Mesenchymal stem cell (in vitro differentiated cells and primary cell): ENCODE data around the gene P2RX2.

Source experiments
- DNase-seq: peaks from one replicate; pipeline ENCODE4 v3.0.0-alpha.2; 2013
- H2AFZ ChIP-seq: one replicate; pipeline ENCODE4 v1.6.1; 2013; ENCODE audit warnings: low read depth, mild to moderate bottlenecking, control low read depth, inconsistent platforms, low read length, moderate library complexity
- H2AK5ac ChIP-seq: 2 replicates; pipeline ENCODE4 v1.6.1; 2013; ENCODE audit warnings: low read length, moderate library complexity, mild to moderate bottlenecking, inconsistent platforms; ENCODE audit not compliant: severe bottlenecking
- H2BK120ac ChIP-seq: one replicate; pipeline ENCODE4 v1.6.1; 2013; ENCODE audit warnings: low read depth, mild to moderate bottlenecking, inconsistent platforms, low read length, moderate library complexity
- H2BK12ac ChIP-seq, 2 experiments: one replicate each; pipeline ENCODE4 v1.6.1; 2013; ENCODE audit warnings: inconsistent platforms in 2 of 2, low read length in 2 of 2, mild to moderate bottlenecking in 2 of 2, moderate library complexity in 2 of 2, control low read depth in 1 of 2
- H2BK15ac ChIP-seq: one replicate; pipeline ENCODE4 v1.6.1; 2013; ENCODE audit warnings: mild to moderate bottlenecking, low read depth, inconsistent platforms; ENCODE audit not compliant: poor library complexity, severe bottlenecking
- H2BK5ac ChIP-seq: 2 replicates; pipeline ENCODE4 v1.6.1; 2013; ENCODE audit warnings: low read depth, mild to moderate bottlenecking, low read length, control low read depth, inconsistent platforms; ENCODE audit not compliant: poor library complexity, severe bottlenecking
- H3K14ac ChIP-seq, 2 experiments: one replicate each; pipeline ENCODE4 v1.6.1; 2013; ENCODE audit warnings: inconsistent platforms in 2 of 2, low read length in 2 of 2, control low read depth in 1 of 2, mild to moderate bottlenecking in 1 of 2, moderate library complexity in 1 of 2
- H3K18ac ChIP-seq, 2 experiments: one replicate each; pipeline ENCODE4 v1.6.1; 2013; ENCODE audit warnings: inconsistent platforms in 2 of 2, low read length in 2 of 2, control low read depth in 1 of 2, low read depth in 1 of 2, mild to moderate bottlenecking in 1 of 2
- H3K23ac ChIP-seq, 2 experiments: one replicate each; pipeline ENCODE4 v1.6.1; 2013; ENCODE audit warnings: inconsistent platforms in 2 of 2, low read length in 2 of 2, mild to moderate bottlenecking in 2 of 2, moderate library complexity in 2 of 2, control low read depth in 1 of 2
- H3K27ac ChIP-seq: 2 replicates; pipeline ENCODE4 v1.5.1; 2013; ENCODE audit warnings: mild to moderate bottlenecking, moderate library complexity, low read length, control low read depth, inconsistent platforms; ENCODE audit not compliant: poor library complexity, severe bottlenecking
- H3K27me3 ChIP-seq, 2 experiments: 2 replicates each; pipeline versions ENCODE4 v1.6.1 to v1.7.0; 2013; ENCODE audit warnings: low read length in 2 of 2, mild to moderate bottlenecking in 2 of 2, moderate library complexity in 2 of 2, control low read depth in 1 of 2, inconsistent platforms in 1 of 2; ENCODE audit not compliant: control insufficient read depth in 1 of 2, insufficient read depth in 1 of 2
- H3K36me3 ChIP-seq, 2 experiments: 2 replicates each; pipeline versions ENCODE4 v1.6.1 to v1.7.0; 2013; ENCODE audit warnings: low read length in 2 of 2, control low read depth in 1 of 2, inconsistent platforms in 1 of 2, low read depth in 1 of 2, mild to moderate bottlenecking in 1 of 2; ENCODE audit not compliant: insufficient read depth in 2 of 2, control insufficient read depth in 1 of 2
- H3K4ac ChIP-seq, 2 experiments: one replicate each; pipeline ENCODE4 v1.6.1; 2013; ENCODE audit warnings: inconsistent platforms in 2 of 2, low read length in 2 of 2, mild to moderate bottlenecking in 2 of 2, moderate library complexity in 2 of 2, control low read depth in 1 of 2, low read depth in 1 of 2
- H3K4me1 ChIP-seq: 2 replicates; pipeline ENCODE4 v1.6.1; 2013; ENCODE audit warnings: low read depth, low read length, control low read depth; ENCODE audit not compliant: control insufficient read depth, insufficient read depth
- H3K4me2 ChIP-seq: 2 replicates; pipeline ENCODE4 v1.6.1; 2013; ENCODE audit warnings: low read length, mild to moderate bottlenecking, inconsistent platforms; ENCODE audit not compliant: poor library complexity, severe bottlenecking
- H3K4me3 ChIP-seq, 2 experiments: 2 replicates each; pipeline versions ENCODE4 v1.5.1 to v1.7.0; 2013; ENCODE audit warnings: low read length in 2 of 2, mild to moderate bottlenecking in 2 of 2, control low read depth in 1 of 2, low read depth in 1 of 2; ENCODE audit not compliant: insufficient read depth in 1 of 2
- H3K79me1 ChIP-seq: replicated peaks from 2 replicates; pipeline ENCODE4 v1.6.1; 2013; ENCODE audit warnings: mild to moderate bottlenecking, control low read depth, low read length, inconsistent platforms; ENCODE audit not compliant: poor library complexity, severe bottlenecking
- H3K9ac ChIP-seq: 2 replicates; pipeline ENCODE4 v1.7.0; 2013; ENCODE audit warnings: mild to moderate bottlenecking, low read length, moderate library complexity
- H3K9me3 ChIP-seq: 2 replicates; pipeline ENCODE4 v1.7.0; 2013; ENCODE audit warnings: mild to moderate bottlenecking, low read length; ENCODE audit not compliant: control insufficient read depth
- H4K8ac ChIP-seq: one replicate; pipeline ENCODE4 v1.6.1; 2013; ENCODE audit warnings: inconsistent platforms, mild to moderate bottlenecking, low read length, moderate library complexity
- H4K91ac ChIP-seq: one replicate; pipeline ENCODE4 v1.6.1; 2013; ENCODE audit warnings: mild to moderate bottlenecking, low read length, inconsistent platforms
- WGBS: methylation state at CpG from one replicate; pipeline ENCODE4 v1.1.7; 2013; ENCODE audit warnings: mixed read lengths; 5-methylcytosine and 5-hydroxymethylcytosine counted together

Gene P2RX2

DNA sequence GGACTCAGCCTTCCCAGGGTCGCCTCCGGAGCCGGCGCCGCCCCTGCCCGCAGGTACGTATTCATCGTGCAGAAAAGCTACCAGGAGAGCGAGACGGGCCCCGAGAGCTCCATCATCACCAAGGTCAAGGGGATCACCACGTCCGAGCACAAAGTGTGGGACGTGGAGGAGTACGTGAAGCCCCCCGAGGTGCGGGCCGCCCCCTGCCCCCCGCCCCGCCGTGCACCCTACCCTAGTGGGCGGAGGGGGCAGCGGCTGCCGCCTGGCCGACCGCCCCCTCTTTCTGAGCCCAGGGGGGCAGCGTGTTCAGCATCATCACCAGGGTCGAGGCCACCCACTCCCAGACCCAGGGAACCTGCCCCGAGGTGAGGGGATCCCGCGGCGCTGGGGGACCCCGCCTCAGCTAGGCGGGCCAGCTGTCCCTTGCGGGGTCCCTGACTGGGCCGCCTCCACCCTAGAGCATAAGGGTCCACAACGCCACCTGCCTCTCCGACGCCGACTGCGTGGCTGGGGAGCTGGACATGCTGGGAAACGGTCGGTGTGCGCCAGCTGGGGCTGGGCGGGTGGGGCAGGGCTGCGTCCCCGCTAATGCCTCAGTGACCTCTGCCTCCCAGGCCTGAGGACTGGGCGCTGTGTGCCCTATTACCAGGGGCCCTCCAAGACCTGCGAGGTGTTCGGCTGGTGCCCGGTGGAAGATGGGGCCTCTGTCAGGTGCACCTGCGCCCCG lies 973 bp downstream of the P2RX2 start:
- Histone ChIP-seq H3K4ac (no peak overlapping the region), H3K23ac (no peak overlapping the region), H2BK12ac (no peak overlapping the region), H2BK120ac (no peak overlapping the region), H3K79me1 (no peaks in the 10 kb centered on the region), H3K9ac (no peak overlapping the region), H3K4me2 (no peak overlapping the region), H2AK5ac (no peak overlapping the region), H4K91ac (no peak overlapping the region), H3K18ac (no peak overlapping the region), H4K8ac (no peak overlapping the region), H3K4me1 (peaks cover 21% of the 10 kb centered on the region), H2BK5ac (no peak overlapping the region), H2BK15ac (peak overlapping the region; percentile 38), H3K9me3 (peaks cover 11% of the 10 kb centered on the region), H3K14ac (no peak overlapping the region), H2AFZ (no peak overlapping the region), H3K4me3 (no peak overlapping the region), H3K27me3 (peaks cover 45 to 55% of the 10 kb centered on the region in 2 experiments), H3K27ac (no peak overlapping the region), H3K36me3 (peaks cover 5 to 18% of the 10 kb centered on the region in 2 experiments)
- no peak for DNase-seq
- 50% methylated on average over 45 of the region's 53 CpGs for WGBS

DNA sequence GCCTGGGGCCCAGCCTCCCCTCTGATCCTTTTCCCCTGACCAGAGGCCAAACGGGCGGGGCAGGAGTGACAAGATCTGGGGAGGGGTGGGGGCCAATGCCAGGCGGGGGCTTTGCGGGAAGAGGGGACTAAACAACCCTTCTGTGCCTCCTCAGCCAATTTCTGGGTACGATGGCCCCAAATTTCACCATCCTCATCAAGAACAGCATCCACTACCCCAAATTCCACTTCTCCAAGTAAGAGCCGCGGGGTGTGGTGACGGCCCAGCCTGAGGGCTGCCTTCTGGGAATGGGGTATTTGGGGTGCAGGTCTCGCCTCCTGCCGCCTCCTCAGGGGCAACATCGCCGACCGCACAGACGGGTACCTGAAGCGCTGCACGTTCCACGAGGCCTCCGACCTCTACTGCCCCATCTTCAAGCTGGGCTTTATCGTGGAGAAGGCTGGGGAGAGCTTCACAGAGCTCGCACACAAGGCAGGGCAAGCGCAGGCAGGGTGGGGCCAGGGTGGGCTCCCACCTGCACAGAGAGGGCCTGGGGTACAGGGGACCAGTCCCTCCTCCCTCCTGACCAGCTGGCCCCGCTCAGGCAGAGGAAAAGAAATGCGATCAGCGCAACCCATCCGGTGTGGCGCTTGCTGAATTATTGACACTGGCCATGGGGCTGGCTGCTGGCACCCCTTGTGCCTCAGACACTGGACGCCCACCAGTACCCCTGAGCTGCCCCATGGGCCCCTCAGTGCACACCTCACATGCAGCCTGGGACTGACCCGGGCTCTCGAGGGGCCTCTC lies 1.7 kb downstream of the P2RX2 start:
- Histone ChIP-seq H3K4me1 (peaks cover 25% of the 10 kb centered on the region), H3K27me3 (peaks cover 43 to 49% of the 10 kb centered on the region in 2 experiments), H3K4me3 (no peak overlapping the region), H3K18ac (no peak overlapping the region), H3K23ac (no peak overlapping the region), H3K27ac (no peak overlapping the region), H2BK15ac (no peak overlapping the region), H3K9ac (no peak overlapping the region), H3K36me3 (peaks cover 11 to 26% of the 10 kb centered on the region in 2 experiments), H2AFZ (no peak overlapping the region), H3K9me3 (peaks cover 11% of the 10 kb centered on the region), H2BK120ac (no peak overlapping the region), H2AK5ac (no peak overlapping the region), H4K8ac (no peak overlapping the region), H4K91ac (no peak overlapping the region), H3K79me1 (no peaks in the 10 kb centered on the region), H2BK5ac (no peak overlapping the region), H3K4ac (no peak overlapping the region), H3K14ac (no peak overlapping the region), H2BK12ac (no peak overlapping the region), H3K4me2 (no peak overlapping the region)
- 84% methylated on average over 27 of the region's 29 CpGs for WGBS
- no peak for DNase-seq

DNA sequence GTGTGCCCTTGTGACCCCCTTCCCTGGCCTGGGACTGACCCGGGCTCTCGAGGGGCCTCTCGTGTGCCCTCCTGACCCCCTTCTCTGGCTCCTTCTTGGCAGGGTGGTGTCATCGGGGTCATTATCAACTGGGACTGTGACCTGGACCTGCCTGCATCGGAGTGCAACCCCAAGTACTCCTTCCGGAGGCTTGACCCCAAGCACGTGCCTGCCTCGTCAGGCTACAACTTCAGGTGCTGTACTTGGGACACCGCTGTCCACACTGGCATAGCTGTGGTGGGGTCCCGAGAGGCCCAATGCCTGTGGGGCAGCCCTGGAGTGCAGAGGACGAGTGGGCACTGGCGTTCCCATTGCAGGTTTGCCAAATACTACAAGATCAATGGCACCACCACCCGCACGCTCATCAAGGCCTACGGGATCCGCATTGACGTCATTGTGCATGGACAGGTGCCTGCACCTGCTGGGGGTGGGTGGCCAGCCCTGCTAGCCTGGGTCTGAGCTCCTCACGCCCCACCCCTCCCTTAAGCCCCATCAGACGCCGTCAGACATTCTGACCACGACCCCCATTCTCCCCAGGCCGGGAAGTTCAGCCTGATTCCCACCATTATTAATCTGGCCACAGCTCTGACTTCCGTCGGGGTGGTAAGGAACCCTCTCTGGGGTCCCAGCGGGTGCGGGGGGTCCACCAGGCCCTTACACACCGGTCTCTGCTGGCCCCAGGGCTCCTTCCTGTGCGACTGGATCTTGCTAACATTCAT lies 2.5 kb downstream of the P2RX2 start:
- DNase-seq: no peak
- Histone ChIP-seq H3K4me2 (no peak overlapping the region), H3K27ac (no peak overlapping the region), H3K36me3 (peaks cover 17 to 33% of the 10 kb centered on the region in 2 experiments), H3K4me3 (no peak overlapping the region), H3K18ac (no peak overlapping the region), H3K27me3 (peaks cover 35 to 41% of the 10 kb centered on the region in 2 experiments), H3K79me1 (no peaks in the 10 kb centered on the region), H3K4me1 (peaks cover 29% of the 10 kb centered on the region), H2BK15ac (no peak overlapping the region), H4K91ac (no peak overlapping the region), H3K4ac (no peak overlapping the region), H2AK5ac (no peak overlapping the region), H3K9me3 (peaks cover 8% of the 10 kb centered on the region), H3K23ac (no peak overlapping the region), H2BK12ac (no peak overlapping the region), H2BK120ac (no peak overlapping the region), H4K8ac (no peak overlapping the region), H2AFZ (no peak overlapping the region), H3K14ac (no peak overlapping the region), H3K9ac (no peak overlapping the region), H2BK5ac (no peak overlapping the region)
- 86% methylated on average over 28 of the region's 28 CpGs for WGBS
